Neuron (in vitro differentiated cells): ENCODE results near the gene PLXNA4.

ENCODE experiments used
- H2AFZ ChIP-seq: one replicate; pipeline ENCODE4 v1.6.1; 2013; ENCODE audit warnings: low read depth, mild to moderate bottlenecking, inconsistent platforms, low read length, moderate library complexity
- H3K27me3 ChIP-seq: one replicate; pipeline ENCODE4 v1.6.1; 2013; ENCODE audit warnings: low read length; ENCODE audit not compliant: insufficient read depth
- H3K36me3 ChIP-seq: one replicate; pipeline ENCODE4 v1.6.1; 2013; ENCODE audit warnings: low read length; ENCODE audit not compliant: insufficient read depth
- H3K4me1 ChIP-seq: one replicate; pipeline ENCODE4 v1.6.1; 2013; ENCODE audit warnings: low read length; ENCODE audit not compliant: insufficient read depth
- H3K4me3 ChIP-seq: 2 replicates; pipeline ENCODE4 v1.5.1; 2013; ENCODE audit warnings: mild to moderate bottlenecking, low read length, moderate library complexity
- H3K9me3 ChIP-seq: one replicate; pipeline ENCODE4 v1.6.1; 2013; ENCODE audit warnings: low read length

The PLXNA4 gene

DNA sequence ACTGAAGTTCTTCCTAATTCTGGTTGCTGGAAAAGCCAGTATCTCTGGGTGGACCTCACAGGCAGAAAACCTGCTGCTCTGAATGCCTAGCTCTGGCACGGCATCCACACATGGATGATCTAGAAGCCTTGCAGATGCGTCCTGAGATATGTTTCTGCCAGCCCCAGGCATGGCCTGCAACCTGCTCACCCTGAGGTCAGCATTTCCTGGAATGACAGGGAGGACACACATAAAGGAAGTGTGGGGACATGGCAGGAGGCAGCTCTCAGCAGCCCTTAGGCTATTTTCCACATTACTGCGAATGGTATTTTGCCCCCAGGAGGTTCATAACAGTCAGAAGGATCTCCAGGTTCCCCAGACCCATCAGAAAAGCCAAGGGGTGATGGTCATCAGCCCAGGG lies 23.2 kb downstream of the PLXNA4 start:
- H3K9me3 ChIP-seq = no peaks in the 10 kb centered on the region
- no peak overlapping the region for H3K4me3 ChIP-seq
- no peaks in the 10 kb centered on the region for H3K4me1 ChIP-seq
- H3K27me3 ChIP-seq = no peaks in the 10 kb centered on the region
- no peaks in the 10 kb centered on the region for H3K36me3 ChIP-seq
- H2AFZ ChIP-seq = no peak overlapping the region

DNA sequence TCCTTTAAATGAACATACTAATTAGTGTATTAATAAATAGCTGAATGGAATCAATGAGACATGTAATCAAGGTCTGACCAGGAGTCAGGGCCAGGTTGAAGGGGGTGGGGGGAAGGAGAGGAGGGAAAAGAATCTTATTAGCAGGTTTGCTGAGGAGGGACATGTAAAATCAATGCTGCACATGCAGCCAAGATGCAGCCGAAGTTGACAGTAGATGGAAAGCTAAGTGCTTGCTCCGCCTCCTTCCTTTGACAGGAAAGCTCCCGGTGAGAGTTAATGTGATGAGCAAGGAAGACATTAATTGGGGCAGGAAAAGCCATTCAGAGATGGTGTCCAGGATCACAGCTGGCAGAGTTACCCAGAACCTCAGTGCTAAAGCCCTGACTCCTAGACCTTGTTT lies 24.4 kb downstream of the PLXNA4 start:
- H3K36me3 ChIP-seq = no peaks in the 10 kb centered on the region
- no peak overlapping the region for H2AFZ ChIP-seq
- no peaks in the 10 kb centered on the region for H3K27me3 ChIP-seq
- no peaks in the 10 kb centered on the region for H3K4me1 ChIP-seq
- no peak overlapping the region for H3K4me3 ChIP-seq
- no peaks in the 10 kb centered on the region for H3K9me3 ChIP-seq

DNA sequence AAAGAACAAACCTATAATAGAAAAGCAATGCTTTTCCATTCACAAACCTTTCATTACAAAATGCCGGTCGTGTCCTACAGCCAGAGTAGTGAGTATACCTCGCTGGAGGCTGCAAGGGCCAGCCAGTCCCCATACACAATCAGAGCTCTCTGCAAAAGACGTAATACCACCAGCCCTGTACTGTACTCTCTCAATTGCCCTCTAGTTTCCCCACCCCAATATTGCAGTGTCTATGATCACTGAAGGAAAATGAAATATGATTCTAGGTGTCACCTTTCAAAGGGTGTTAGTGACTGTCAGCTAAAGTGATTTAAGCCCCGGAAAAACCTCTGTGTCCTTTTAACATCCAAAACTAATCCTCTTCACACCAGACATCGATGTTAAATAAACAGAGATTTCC lies 24.8 kb downstream of the PLXNA4 start:
- Histone ChIP-seq H3K27me3 (no peaks in the 10 kb centered on the region), H3K4me3 (no peak overlapping the region), H3K36me3 (no peaks in the 10 kb centered on the region), H3K4me1 (no peaks in the 10 kb centered on the region), H3K9me3 (no peaks in the 10 kb centered on the region), H2AFZ (no peak overlapping the region)

DNA sequence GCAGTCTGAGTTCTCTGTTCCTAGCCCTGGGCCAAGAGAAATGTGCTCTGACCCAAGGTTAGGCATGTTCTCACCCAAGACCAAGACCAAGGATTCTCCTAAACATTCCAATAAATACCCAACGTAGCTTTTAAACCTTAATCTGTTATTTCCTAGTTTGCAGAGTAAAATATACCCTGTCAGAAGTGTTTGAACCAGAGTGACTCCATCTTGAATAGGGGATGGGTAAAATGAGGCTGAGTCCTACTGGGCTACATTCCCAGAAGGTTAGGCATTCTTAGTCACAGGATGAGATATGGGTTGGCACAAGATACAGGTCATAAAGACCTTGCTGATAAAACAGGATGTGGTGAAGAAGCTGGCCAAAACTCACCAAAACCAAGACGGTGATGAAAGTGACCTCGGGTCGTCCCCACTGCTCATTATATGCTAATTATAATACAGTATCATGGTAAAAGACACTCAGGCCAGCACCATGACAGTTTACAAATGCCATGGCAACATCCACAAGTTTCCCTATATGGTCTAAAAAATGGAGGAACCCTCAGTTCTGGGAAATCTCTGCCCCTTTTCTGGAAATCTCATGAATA lies 27.7 kb downstream of the PLXNA4 start:
- H3K9me3 ChIP-seq = no peaks in the 10 kb centered on the region
- no peak overlapping the region for H3K4me3 ChIP-seq
- no peaks in the 10 kb centered on the region for H3K36me3 ChIP-seq
- peaks cover 2% of the 10 kb centered on the region for H3K27me3 ChIP-seq
- H3K4me1 ChIP-seq = no peaks in the 10 kb centered on the region
- no peak overlapping the region for H2AFZ ChIP-seq

DNA sequence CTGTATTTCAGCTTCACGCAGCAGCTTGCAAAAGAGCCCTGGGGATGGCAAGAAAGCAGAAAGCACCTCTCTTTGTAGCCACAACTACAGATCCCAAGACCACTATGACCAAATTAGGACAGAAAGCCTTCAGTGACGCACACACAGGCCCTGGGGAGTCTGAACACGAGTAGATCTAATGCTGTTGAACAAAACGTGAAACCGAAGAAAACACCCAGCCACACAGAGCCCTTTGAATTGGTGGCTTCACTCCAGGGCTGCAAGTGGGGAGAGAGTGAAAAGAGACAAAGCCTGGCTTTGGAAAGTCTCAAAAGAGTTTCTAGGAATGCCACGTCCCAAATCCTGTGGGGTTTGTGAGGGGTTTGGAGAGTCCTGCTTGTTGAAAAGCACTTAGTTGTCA lies 28.4 kb downstream of the PLXNA4 start:
- Histone ChIP-seq H3K36me3 (no peaks in the 10 kb centered on the region), H2AFZ (no peak overlapping the region), H3K9me3 (no peaks in the 10 kb centered on the region), H3K4me3 (no peak overlapping the region), H3K27me3 (peaks cover 2% of the 10 kb centered on the region), H3K4me1 (no peaks in the 10 kb centered on the region)

DNA sequence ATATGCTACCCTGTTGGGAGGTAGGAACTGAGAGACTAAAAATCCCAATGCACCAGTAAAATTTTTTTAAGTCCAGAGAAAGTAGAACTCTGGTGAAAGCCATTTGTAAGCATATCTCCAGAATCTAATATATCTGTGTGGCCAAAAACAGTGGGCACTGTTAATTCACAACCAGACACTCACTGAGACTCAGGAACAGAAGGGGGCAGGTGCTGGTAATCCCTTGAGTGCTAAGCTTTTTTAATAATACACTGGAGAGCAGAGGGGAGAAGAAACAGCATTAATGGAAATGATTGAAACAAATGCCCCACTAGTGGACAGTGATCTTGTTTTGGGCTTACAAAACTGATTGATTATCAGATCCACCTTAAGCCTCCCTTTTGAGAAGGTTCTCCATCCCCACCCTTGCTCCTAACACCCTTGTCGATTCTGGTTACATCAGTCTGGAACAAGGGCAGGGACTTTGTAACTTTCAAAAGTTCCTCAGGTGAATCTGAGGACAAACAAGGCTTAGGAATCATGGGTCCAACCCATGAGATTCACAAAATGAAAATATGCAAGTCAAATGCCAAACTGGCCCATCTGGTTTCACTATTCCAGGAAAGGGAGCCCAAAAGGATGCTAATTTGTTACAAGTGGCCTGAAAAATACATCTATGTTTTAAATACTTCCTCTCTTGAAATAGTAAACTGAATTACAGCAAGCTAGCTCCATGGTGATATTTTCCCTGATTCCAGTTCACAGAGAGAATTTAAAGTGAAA lies 29.7 kb downstream of the PLXNA4 start:
- Histone ChIP-seq H3K4me1 (no peaks in the 10 kb centered on the region), H3K4me3 (no peak overlapping the region), H3K27me3 (peaks cover 2% of the 10 kb centered on the region), H2AFZ (no peak overlapping the region), H3K36me3 (no peaks in the 10 kb centered on the region), H3K9me3 (no peaks in the 10 kb centered on the region)

DNA sequence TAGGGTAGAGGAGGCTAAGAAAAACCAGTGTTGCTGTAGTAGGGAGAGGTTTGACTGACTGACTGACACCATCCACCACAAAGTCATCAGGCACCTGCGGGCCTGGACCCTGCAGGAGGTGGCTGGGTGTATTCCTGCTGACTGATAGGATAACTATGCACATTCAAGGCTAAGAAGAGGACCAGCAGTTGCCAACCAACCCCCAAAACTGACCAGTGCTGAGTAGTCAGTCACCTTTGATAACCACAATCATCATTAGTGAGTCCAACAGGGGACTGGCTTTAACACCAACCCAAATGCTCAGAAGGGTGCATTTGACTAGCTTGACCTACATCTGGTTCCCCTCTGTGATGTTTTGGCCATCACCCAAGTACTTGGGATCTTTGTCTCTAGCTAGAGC lies 30.5 kb downstream of the PLXNA4 start:
- Histone ChIP-seq H3K4me3 (no peak overlapping the region), H3K4me1 (no peaks in the 10 kb centered on the region), H3K36me3 (no peaks in the 10 kb centered on the region), H2AFZ (no peak overlapping the region), H3K27me3 (peaks cover 2% of the 10 kb centered on the region), H3K9me3 (no peaks in the 10 kb centered on the region)

DNA sequence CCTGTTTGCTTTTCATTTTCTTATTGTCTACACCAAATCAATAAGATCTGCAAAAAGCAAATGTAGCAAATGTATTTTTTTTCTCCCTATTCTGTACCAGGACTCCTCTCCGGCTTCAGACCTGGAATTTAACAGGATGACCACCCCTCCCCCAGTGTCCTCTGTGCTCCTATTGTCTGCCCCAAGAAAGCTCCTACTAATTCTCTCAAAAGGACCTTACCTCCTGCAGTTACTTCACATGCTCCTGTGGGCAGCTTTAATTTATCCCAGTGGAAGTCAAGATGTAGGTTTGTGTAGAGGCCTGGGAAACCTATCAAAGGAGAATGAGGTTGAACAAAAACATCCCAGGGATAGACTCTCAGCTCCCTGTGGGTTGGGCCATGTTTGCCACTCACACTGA lies 31.3 kb downstream of the PLXNA4 start:
- Histone ChIP-seq H2AFZ (no peak overlapping the region), H3K4me3 (no peak overlapping the region), H3K4me1 (no peaks in the 10 kb centered on the region)

DNA sequence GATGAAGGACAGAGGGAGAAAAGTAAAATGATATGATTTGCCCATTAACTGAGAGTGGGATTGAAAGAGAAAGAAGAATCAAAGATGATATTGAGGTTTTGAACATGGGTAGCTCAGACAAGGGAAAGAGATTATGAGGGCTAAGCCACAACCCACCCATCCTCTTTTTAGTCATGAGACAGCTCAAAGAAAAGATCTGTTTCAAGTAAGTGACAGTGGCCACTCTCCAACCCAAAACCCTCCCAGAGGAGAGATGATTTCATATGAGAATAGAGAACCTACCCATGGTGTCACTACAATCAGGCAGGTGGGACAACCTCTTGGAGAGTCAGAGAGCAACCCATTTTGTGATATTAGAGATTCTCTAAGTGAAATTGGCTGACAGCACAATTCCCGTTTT lies 32.2 kb downstream of the PLXNA4 start:
- no peaks in the 10 kb centered on the region for H3K4me1 ChIP-seq
- no peak overlapping the region for H2AFZ ChIP-seq
- H3K36me3 ChIP-seq = no peaks in the 10 kb centered on the region
- no peaks in the 10 kb centered on the region for H3K9me3 ChIP-seq
- H3K4me3 ChIP-seq = no peak overlapping the region
- H3K27me3 ChIP-seq = peaks cover 2% of the 10 kb centered on the region

More for the DNA sequence above, 31.3 kb downstream of the PLXNA4 start:
- Histone ChIP-seq H3K27me3 (peaks cover 2% of the 10 kb centered on the region), H3K36me3 (no peaks in the 10 kb centered on the region), H3K9me3 (no peaks in the 10 kb centered on the region)

DNA sequence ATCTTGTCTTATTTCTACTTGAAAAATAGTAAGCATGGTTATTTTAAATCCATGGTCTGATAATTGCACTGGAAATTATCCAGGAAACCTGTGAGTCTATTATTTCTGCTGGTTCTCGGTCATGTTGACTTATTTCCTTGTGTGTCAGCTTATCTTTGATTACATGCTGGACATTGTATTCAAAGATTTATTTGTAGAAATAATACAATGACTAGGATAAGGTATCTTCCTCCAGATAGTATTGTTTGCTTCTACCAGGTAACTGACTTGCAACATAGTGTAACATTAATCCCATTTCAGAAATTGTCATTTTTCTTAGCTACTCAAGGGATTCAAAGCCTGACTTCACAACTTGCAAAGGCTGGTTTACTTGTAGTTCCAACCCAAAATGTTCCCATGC lies 33.4 kb downstream of the PLXNA4 start:
- H3K4me1 ChIP-seq = no peaks in the 10 kb centered on the region
- H3K36me3 ChIP-seq = no peaks in the 10 kb centered on the region
- H3K4me3 ChIP-seq = no peak overlapping the region
- no peak overlapping the region for H2AFZ ChIP-seq
- no peaks in the 10 kb centered on the region for H3K9me3 ChIP-seq
- peaks cover 2% of the 10 kb centered on the region for H3K27me3 ChIP-seq

DNA sequence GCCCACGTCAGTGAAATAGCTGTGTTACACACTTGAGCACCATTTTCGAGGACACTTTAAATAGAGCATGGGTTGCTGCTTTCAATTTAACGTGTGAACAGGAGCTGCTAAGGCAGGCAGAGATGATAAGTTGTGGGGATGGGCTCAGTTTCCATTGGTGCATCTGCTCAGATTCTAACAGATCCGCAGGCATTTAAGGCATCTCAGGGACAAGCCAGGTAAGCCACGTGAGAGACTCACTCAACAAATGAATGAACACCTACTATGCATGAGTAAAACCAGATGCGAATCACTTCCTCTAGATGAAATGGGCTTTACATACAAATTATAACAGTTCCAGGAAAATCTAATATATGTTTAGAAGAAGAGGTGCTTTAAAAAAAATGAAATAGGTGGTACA lies 34.6 kb downstream of the PLXNA4 start:
- H3K9me3 ChIP-seq = no peaks in the 10 kb centered on the region
- no peak overlapping the region for H2AFZ ChIP-seq
- no peaks in the 10 kb centered on the region for H3K4me1 ChIP-seq
- H3K36me3 ChIP-seq = no peaks in the 10 kb centered on the region
- H3K4me3 ChIP-seq = no peak overlapping the region
- peaks cover 2% of the 10 kb centered on the region for H3K27me3 ChIP-seq

DNA sequence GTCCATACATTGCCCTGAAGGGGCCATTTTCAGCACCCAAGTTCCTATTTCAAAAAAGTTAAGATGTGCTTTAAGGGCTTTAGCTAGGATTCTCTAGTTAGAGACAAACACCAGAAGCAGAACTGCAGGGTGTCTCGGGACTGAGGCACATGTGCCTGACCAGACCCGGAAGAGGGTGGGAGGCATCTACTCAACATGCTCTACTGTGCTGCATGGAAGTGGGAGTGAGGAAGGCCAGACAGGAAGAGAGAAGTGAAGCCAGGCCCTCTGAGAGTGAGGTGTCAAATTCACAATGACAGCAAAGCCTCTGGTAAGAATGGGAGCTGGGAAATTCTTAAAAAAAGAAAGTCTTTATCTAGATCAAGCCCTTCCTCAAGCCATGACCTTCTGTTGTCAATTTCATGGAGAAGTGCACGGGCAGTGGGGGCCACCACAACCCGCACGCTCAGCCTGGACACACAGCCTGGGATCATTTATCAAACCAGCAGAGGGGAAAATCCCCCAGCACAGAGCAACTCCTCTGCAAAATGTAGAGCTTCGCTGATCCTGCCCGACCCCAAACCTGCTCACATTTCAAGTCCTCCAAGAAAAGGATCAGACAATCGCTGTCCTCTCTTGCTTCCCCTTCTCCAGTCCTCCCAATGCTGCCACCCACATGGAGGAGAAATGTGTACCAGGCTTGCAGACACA lies 38.7 kb downstream of the PLXNA4 start:
- Histone ChIP-seq H3K9me3 (no peaks in the 10 kb centered on the region), H3K36me3 (no peaks in the 10 kb centered on the region), H3K4me3 (no peak overlapping the region), H2AFZ (no peak overlapping the region), H3K4me1 (no peaks in the 10 kb centered on the region), H3K27me3 (no peaks in the 10 kb centered on the region)

DNA sequence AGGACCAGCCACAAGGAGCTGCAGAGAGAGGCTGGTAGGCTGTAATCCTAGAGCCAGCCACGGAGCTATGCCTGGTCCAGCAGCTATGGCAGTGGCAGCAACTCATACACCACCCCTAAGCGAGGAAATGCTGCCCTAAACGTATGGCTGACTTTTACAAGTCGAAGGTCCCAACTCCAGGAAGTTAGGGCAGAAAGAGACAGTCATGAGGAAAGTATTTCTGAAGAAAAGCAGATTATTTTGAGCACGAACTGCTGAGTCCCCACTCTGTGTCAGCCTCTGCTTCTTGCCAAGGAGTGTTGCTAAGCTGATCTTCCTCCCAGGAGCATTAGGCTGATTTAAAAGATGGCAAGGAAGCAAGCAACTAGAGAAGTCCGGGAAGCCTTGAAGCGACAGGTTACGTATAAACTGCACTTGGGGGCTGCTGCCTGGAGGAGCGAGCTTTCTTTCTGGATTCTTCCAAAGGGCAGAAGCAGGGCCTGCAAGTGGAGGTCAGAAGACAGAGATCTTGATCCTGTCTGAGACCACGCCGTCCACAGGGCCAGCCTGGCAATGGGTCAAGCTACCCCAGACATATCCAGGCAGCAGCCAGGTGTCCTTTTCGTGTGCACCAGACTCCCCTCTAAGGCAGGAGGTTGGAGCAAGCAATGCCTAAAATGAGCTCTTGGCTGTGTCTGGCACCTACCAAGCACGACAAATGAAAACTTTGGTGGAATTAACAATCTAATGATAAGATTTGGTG lies 39.4 kb downstream of the PLXNA4 start:
- Histone ChIP-seq H3K4me3 (no peak overlapping the region), H3K36me3 (no peaks in the 10 kb centered on the region), H3K4me1 (no peaks in the 10 kb centered on the region), H3K9me3 (no peaks in the 10 kb centered on the region), H3K27me3 (no peaks in the 10 kb centered on the region), H2AFZ (no peak overlapping the region)
